GM21723 (cell line): ENCODE measurements around the gene FBXO8.
A peak's percentile ranks its signal among the peaks of the same experiment; 100 is the strongest.

Experiments
- ATAC-seq: cut with Tn5 transposase; IDR thresholded peaks from one replicate; pipeline ENCODE4 v1.9.1; 2021; ENCODE audit warnings: mild to moderate bottlenecking, moderate library complexity; ENCODE audit not compliant: unreplicated experiment

The FBXO8 gene

GRCh38 chr4:174248407-174248806, 35.1 kb downstream of the FBXO8 start:
- ATAC-seq: no peak

GRCh38 chr4:174245714-174246113, 37.8 kb downstream of the FBXO8 start:
- ATAC-seq: no peak

- no peak for ATAC-seq
Measured at GRCh38 chr4:174244441-174244840, 39.0 kb downstream of the FBXO8 start.

DNA sequence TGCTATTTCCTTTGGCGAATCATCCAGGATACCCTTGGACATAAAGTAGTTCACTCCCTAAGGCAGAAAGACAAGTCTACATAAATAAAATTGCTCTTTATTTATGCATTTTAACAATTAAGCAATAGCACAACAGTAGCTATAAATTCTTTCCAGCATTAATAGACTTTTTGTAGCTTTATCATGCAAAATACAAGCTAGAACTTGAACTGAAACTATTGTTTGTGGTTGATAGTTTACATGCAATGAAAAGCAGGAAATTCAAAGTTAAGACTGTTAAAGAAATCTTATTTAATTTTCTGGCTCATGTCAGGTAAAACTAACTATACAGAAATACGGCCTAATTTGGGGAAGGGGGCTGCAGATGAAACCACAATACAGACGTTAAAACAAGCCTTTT, 42.3 kb downstream of the FBXO8 start:
- no peak for ATAC-seq

- ATAC-seq: no peak
Measured at GRCh38 chr4:174236359-174236758, 47.1 kb downstream of the FBXO8 start.

DNA sequence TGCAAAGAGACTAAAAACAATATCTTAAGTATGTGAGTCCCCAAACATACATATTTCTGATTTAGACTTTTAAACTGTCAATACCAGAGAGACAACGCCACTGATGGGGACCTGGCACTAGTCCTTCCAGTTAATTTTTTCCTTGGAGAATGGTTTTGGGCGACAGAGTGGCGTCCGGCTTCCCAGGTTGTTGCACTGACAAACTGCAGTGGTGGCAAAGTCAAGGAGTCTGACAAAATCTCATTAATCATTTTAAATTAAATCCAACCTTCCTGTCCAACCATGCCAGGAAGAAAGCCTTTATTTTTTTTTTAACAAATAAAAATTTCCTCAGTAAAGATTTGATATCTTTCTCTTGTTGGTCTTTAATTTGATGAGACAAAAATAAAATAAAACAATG, 52.8 kb downstream of the FBXO8 start:
- ATAC-seq: no peak

DNA sequence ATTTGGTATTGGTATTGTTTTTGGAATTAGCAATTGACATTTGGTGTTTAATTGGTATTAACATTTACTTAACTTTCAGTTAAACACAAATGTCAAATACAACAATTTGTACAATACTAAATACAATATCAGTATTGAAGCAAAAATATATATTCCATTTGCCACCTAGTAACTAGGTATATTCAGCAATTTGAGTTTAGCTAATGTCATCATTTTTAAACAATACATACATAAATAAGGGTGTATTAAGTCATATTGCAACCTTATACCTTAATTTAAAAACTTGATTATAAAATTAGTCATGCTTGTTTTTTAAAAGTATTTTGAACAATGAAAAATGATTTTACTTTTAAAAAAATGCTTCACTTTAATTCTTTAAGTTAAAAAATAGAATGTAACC, 53.3 kb downstream of the FBXO8 start:
- ATAC-seq: no peak

DNA sequence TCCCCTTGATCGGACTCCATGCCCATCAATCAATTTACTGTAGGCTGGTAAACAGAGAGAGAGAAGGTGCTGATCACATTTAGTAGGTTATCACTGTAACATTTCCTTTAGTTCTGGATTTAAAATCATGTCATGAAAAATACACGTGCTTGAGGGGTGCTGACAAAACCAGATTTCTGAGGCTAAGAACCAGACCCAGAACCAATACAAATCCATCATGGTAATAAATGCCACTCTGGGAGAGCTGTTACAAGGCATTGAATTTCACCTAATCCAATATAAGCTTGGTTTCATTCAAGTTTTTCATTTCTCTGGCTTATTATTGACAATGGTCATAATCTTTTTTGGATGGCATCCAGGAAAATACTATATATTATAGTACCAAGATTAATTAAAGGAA, 54.5 kb downstream of the FBXO8 start:
- no peak for ATAC-seq

DNA sequence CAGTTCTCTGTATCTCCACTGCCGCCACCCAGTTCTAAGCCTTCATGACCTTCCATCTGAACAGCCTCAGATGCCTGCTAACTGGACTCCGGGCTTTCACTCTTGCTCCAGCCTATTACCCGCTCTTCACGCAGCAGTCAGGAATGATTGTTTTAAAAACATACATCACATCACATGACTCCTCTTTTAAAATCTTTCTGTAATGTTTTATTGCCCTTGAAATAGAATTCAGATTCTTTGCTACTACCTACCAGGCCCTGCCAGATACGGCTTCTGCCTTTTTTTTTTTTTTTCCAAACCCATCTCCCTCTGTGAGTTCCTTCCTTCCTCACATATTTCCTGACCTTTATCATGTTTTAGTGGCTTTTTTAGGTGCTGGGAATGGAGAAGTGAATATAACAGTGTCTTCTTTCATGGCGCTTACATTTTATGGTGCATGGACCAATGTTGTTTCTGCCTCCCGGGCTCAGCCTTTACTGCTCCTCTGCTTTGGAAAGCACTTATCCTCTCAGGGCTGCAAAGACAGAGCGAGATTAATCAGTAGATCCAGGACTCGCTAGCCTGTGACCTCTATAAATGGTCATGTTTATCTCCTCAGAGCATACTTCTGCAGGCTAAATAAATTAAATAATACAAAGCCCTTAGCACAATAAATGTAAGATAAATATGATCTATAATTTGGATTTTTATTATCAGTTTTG, 58.0 kb downstream of the FBXO8 start:
- ATAC-seq: no peak

DNA sequence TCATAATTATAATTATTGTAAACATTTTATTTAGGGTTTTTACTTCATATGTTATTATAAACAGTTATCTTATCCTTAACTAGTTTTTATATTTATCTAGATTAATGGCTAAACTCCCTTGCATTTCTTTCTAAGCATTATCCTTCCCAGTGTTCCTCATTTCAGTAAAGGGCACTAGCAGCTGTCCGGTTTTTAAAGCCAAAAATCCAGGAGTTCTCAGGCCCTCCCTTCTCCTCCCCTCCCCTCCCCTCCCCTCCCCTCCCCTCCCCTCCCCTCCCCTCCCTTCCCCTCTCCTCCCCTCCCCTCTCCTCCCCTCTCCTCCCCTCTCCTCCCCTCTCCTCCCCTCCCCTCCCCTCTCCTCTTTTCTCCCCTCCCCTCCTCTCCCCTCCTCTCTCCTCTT, 58.9 kb downstream of the FBXO8 start:
- no peak for ATAC-seq

DNA sequence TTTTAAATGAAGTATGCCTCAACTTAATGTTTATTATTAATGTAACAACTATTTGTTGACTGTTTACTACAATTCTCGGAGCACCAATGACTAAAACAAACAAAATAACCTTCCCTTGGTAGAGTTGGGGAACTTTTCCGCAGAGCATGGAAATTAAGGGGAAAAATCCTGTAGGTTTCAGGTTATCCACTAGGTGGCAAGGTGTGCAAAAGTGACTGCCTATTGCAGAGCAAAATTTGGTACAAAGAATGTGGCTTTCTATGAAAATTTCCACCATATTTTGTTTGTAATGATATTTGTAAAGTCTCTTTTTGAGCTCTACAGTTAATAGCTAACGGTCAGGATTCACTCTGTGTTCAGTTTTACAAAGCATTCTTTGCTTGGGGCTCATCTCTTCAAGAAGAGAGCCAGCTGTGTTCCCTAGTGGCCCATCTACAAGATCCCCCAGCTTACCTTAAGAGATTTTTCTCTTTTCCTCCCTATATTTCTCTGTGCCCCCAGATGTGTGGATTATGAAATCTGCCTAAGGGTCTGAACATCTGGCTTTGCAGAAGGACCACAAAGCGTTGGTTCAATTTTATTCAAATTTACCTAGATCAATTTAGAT, 61.1 kb downstream of the FBXO8 start:
- peak; percentile 77 for ATAC-seq

DNA sequence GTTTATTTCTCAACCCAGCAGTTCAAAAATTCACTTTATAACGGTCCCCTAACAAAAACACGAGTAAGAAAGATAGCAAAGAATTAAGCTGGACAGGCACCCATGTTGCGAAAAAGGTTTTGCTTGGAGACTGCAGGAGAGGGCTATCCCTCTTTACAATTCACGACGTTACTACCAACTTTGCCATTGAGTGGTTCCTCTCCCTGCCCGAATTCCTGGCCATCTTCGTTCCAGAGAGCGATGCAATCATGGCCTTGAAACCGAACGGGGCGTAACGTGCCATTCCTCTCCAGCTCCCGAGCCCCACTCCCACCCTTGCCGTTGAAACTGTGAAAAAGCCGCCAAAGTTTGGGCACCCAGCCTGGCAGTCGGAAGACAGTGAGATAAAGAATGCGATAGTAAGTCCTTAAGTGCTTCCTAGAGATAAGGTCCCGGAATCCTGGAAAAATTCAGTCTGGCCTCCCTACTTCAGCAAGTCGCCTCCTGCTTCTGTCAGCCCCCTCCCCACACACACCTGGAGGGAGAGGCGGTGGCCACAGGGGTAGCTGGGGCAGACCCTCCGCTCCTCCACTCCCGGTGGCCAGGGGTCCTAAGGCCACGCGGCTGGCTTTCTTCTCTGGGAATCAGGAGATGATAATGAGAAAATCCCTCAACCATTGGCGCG, 65.2 kb downstream of the FBXO8 start:
- ATAC-seq: no peak

DNA sequence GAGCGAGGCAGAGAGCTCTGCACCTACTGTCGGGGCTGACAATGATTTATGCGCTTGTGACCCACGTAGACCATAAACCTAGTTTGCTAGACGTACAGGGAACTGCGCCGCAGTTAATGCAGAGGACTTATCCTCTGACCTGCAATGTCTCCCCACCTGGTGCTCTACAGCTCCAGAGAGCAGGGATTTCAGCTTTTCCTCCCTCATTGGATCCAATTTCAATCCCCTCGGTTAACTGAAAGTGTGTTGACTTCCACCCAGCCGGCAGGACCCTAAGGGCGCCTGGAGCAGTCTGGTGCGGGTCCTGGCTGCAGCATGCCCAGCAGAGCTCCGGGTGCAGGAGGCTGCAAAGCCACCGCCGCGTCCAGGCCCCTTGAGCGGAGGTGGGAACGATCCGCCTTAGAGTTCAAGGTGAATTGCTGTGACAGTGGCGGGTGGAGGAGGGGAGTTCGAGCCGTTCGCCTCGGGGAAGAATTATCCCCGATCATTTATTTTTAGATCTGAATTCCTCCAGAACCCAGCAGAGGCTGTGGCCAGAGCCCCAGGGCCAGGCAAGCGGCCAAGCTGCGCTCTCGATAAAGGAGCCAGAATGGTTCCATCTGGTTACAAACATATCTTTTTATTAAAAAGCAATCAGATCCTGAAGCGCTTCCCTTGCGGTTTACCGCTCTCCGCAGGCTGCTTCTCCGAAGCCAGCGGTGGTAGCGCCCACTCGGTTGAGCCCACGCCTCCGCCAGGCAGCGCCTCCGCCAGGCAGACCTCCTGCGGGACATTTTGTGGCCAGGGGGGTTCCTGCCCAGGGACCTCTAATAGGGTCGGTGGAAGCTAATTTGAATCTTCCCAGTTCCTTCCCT, 66.0 kb downstream of the FBXO8 start:
- no peak for ATAC-seq

- no peak for ATAC-seq
Measured at GRCh38 chr4:174216799-174217272, 66.6 kb downstream of the FBXO8 start.

DNA sequence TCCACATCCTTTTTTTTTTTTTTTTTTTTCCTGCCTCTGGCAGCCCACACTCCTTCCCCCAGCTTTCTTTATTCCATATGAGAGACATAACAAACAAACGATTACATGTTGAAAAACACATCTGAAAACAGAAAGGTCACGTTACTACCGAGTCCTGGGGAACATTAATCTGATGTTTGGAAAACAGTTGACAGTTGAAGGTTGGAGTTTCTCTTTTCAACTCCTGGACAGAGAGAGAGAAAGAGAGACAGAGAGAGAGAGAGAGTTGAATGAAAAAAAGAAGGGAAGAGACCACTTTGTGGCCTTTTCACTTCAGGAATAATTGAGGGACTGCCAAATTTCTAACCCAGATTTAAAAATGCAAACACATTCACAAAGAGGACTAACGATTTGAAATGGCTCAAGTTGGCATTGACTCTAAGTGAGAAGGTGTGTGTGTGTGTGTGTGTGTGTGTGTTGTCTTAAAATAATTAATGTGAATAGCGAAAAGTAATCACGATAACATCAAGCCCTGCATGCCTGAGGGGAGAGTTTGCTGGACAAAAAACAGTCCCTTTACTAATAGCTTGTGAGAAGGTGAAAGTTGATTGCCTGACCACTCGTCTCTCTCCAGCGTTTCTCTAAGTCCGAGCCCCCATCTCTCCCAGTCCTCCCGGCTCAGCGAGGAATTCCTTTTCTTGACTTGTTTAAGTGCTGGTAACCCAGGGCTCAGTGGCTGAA, 67.3 kb downstream of the FBXO8 start:
- no peak for ATAC-seq

DNA sequence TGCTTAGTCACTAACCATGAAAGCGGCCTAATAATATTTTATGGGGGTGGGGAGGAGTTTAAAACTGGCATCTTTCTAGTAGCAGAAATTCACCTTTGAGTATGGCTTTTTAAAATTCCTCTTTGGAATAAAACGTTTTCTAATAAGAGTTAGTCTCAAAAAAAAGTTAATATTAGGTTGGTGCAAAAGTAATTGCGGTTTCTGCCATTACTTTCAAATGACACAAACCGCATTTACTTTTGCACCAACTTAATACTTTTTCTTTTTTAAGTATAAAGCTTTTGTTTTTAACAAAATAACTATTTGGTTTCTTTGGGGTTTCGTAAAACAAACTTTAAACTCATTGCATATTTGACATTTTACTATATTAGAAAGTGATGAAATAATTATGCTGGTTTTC, 68.4 kb downstream of the FBXO8 start:
- no peak for ATAC-seq

DNA sequence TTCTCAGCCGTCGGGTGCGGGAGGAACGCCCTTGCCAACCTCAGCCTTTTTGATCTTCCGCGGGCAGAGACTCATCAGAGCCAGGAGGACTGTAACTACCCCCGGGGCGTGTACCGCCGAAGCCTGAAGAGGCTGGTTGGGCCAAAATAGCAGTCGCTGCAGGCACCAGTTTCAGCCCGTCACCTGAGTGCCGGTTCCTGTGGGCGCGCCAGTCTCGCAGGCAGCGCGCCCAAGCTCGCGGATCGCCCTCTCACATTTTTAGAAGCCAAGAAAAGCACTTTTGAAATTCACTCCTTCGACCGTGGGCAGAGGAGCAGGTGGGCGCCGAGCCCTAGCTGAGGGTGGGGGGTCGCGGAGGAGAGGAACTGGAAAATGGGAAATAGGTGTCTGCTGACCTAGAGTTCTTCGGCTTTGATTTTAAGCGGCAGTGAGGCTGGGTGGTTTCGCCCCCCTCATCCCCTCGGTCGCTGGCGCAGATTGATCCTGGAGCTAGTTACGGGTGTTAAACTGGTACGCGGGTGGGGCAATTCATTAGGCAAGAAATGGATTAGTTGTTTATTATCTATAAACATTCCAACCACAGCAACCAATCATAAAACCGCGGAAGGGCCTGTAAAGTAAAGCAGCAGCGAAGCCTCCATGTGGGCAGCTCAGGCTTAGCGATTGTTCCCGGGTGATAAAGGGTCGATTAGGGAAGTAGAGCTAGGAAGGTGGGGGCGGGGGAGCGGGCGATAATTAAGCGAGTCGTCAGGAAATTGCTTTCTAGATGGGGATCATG, 69.2 kb downstream of the FBXO8 start:
- ATAC-seq: peak; percentile 58

GRCh38 chr4:174213731-174214100, 69.8 kb downstream of the FBXO8 start:
- ATAC-seq: peak; percentile 6

GRCh38 chr4:174212061-174212460, 71.4 kb downstream of the FBXO8 start:
- no peak for ATAC-seq

DNA sequence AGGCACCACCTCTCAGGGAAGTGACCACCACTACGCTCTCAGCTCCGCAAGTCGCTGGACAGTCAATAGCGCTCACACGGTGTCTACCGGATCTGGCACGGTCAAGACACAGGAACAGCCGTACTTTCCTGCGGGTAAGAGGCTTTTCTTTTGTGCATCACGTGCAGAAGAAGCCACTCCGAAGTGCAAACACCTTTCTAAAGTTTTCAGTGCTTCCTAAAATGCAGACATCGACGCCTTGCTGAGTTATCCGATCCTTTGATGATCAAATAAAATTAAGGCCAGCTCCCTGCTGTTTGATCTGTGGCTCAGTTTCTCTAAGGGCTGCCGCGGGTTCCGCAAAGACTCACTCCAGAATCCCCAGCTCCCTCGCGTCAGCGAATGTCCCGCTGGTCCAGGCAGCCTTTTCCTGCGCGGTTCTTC, 71.8 kb downstream of the FBXO8 start:
- ATAC-seq: no peak
